HG03135 (cell line): Measurements from ENCODE around the gene MYO18B.
"Not testable (repeated sequence)": the region's sequence is repeated elsewhere in the genome, so short reads cannot be mapped to it uniquely, and the experiment has no call there.

Experiments
- ATAC-seq: cut with Tn5 transposase; IDR thresholded peaks from one replicate; pipeline ENCODE4 v1.9.1; 2021; ENCODE audit warnings: mild to moderate bottlenecking, moderate library complexity; ENCODE audit not compliant: unreplicated experiment

MYO18B gene

DNA sequence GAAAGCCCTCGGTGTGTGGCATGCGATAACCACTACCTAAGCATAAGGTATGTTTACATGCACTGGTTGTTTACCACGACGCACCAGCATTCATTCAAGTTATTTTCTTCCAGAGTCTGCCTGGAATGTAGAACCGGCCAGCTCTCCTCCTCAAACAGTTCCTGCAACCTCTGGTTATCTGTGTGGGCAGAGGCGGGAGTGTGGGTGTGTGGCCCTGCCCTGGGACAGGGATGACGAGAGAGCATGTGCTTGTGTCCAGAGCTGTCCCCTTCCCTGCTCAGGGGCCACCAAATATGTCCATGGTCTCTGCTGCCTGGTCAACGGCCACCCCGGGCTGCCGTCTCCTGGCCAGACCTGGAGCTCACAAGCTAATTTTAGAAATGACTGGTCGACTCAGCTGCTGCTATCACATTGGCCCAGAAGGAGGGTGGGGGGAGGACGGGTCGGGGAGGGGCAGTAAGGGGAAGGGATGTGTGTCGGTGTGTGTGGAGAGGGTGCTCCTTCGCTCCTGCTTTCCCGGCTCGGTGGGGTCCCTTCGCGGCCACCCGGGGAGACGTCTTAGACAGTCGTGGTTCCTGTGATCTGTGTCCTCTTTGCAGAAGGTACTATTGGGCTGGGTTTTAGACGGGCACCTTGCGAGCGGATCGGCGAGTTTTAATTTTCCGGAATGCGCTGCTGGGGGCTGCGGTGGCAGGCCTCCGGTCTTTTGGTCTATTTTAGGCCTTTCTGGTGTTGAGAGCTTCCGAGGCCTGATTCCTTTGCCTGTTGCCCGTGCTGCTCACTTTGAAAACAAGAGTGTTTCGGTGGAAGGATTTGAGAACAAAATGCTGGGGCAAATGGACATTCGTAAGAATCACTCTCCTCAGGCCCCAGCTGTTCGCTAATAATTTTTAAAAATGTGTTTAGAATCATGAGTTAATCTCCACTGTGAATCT, at the start of gene MYO18B:
MYO18B (plus strand) TSS at position 497 of the 935 bp plus-strand sequence. CDS start 18,905 bp downstream, outside the sequence.
- ATAC-seq: no peak

GRCh38 chr22:25692397-25693267, 49.4 kb upstream of the MYO18B start:
- ATAC-seq: no peak

- no peak for ATAC-seq
Measured at GRCh38 chr22:25693268-25693565, 48.8 kb upstream of the MYO18B start.

DNA sequence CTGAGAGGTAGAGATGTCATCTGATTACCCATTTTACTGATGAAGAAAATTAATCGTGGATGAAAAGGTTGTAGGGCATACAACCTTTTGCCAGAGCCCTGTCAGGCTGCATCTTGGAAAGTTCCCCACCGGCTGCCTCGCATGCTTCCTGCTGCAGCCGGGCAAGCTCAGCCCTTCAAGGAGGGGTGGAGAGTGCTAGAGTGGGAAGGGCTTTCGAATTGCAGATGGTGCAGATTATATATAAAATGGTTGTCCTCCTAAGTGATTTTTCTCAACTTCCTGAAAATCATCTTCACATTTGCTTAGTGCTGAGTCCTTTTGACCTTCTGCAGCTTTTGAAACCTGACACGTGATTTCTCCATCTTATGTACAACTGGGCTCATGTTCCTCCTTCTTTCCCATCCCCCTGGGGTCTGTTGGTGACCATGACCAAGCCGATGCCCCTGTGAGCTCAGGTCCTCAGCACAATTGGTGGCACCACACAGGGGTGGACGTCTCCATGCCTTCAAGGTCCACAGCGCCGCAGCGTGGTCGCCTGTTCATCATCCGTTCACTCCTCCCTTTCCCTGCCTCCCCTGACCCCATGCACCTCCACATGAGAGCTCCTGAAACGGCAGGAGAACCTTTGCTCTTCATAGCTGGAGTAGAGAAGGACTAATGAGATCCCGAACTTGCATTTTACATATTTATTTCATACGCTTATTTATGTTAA, 47.6 kb upstream of the MYO18B start:
- ATAC-seq: no peak

- ATAC-seq: no peak
Measured at GRCh38 chr22:25695146-25695545, 46.8 kb upstream of the MYO18B start.

- ATAC-seq: no peak
Measured at GRCh38 chr22:25696763-25697162, 45.2 kb upstream of the MYO18B start.

- no peak for ATAC-seq
Measured at GRCh38 chr22:25697181-25697664, 44.8 kb upstream of the MYO18B start.

DNA sequence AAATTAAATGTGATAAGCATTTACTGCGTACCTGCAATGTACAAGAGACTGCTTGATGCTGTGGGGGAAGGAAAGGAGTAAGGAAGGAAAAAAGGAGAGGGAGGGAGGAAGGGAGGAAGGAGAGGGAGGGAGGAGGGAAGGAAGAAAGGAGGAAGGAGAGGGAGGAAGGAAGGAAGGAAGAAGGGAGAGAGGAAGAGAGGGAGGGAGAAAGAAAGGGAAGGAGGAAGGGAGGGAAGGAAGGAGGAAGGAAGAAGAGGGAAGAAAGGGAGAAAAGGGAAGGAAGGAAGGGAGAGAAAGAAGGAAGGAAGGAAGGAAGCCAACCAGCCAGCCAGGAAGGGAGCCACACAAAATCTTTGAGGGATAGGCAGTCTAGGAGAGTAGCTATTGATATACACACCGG, 44.0 kb upstream of the MYO18B start:
- no peak for ATAC-seq

DNA sequence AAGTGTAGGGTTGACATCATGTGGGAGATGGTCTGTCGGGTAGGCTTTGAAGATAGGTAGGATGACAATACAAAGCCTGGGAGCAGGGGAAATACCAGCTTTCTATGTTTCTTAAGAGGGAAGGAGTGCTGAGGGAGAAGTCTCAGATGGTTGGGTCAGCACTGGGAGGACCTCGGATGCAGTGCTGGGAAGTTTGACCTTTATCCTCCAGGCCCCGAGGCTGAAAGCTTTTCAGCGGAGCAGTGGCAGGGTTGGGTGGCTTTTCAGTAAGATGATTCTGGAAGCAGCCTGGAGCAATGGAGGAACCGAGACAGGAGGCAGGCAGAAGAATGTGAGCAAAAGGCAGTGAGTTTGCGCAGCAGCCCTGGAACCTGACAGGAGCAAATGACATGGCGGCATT, 43.5 kb upstream of the MYO18B start:
- ATAC-seq: no peak

DNA sequence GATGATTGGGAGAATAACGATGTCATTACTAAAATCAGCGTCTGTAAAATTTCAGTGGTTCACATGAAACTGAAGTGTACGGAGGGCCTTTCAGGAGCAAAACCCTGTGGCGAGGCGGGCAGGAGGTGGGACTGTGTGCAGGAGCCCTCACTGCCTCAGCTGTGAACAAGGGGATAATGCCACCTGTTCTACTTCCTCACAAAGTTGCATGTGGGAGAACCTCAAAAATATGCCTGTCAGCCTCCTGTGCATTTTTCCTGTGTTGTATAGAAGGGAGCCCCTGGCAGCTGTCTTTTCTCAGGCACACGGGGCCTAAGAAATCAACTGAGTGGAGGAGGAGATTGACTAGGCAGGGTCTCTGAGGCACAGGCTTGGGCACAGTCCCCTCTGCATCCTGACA, 43.0 kb upstream of the MYO18B start:
- no peak for ATAC-seq

DNA sequence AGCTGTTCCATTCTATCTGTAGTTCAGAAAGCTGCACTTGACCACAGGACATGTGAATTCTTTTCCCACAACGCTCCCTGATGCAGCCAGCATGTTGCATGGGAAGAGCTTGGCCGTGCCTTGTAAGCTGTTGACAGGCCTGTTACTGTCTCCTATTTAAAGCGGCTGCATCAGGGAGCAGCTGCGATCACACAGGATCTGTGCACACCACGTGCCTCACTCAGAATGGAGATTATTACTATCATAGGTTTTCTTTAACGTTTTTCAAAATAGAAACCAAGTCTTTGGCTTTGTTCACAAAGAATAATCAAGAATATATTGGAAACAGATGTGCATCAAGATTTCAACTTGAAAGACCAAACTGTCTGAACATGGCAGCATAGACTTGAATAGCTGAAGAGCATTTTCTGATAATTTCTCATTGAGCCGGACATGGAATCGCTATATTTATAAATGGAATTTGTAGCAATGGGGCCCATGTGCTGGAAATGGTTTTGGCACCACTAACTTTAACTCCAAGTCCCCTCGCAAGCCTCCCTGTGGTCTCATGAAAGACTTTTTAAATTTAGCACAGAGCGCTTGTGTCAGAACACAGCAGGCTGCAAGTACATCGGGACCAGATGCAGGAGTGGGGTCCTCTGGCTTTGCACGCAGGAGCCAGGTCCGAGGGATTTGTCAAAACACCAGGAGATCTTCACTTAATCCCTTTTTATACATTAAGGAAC, 40.8 kb upstream of the MYO18B start:
- no peak for ATAC-seq

- no peak for ATAC-seq
Measured at GRCh38 chr22:25702040-25702439, 39.9 kb upstream of the MYO18B start.

DNA sequence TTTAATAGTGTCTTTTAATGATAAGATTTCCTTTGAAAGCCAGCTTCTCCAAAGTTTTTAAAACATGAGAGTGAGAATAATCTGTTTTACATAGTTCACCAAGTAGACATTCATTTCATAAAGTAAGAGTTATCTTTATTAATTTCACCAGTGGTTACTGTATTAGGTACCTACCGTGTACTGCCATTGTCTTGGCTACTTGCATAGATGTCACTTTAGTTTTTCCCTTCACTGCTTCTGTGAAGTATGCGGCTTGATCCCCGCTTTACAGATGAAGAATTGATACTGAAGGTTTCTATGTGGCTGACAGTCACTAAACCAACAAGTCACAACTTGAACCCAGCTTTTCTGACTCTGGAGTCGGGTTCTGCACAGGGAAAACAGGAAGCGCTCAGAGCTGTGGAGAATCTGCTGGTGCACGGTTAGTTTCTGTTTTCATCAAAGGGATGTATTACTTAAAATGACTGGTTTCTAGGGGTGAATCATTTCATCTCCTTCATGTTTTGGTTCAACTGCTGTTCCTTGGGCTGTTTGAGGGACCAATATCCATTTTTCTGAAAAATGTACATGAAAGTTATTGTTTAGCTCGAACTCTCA, 39.3 kb upstream of the MYO18B start:
- no peak for ATAC-seq

DNA sequence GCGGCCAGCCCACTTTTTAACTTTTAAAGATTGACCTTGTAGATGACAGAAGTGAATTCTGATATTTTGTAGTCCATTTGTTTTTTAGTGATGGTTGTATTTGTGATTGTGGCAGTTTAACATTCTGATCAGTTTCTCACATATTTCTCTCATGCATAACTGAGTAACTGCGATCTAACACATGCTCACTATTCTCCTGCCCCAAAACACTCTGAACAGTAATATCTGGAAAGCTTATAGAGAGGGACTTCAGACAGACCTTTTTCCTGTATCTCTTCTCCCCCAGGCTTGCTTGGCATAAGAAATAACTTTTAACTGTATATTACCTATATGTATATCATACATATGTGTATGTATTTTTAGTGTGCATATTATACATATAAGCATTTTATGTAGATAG, 37.3 kb upstream of the MYO18B start:
- ATAC-seq: no peak

DNA sequence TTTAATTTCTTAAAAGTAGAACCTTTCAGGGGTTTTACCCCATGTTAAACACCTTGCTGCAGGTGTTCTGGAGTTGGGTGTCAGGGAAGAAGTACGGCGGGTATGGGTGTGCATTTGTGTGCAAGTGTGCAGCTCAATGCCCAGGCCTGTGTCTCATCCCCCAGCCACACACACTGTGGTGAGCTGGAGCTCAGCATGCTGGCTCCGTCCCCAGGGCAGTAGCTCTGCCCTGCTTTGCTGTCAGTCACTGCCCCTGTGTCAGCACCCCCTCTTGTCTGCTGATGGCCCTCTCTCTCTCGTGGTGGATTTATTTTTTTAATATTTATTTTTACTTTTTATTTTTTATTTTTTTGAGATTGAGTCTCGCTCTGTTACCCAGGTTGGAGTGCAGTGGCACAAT, 35.8 kb upstream of the MYO18B start:
- ATAC-seq: no peak

GRCh38 chr22:25708430-25708829, 33.6 kb upstream of the MYO18B start:
- not testable (repeated sequence) for ATAC-seq

DNA sequence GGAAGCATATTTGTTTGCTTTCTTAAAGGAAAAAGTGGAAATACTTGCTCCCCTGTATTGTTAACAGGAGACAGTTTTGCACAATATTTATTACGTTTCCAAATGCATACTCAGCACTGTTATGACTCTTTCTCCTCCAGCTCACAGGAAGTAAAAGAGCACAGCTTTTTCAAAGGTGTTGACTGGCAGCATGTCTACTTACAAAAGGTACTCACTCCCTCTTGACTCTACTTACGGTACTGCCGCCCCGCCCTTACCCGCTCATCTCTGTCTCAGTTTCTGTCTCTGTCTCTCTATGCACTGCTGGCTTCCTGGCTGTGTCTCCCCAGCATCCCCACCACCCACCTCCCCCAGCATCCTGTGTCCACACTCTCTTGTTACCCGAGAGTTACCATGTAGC, 32.2 kb upstream of the MYO18B start:
- no peak for ATAC-seq

GRCh38 chr22:25710501-25710900, 31.5 kb upstream of the MYO18B start:
- ATAC-seq: no peak

- no peak for ATAC-seq
Measured at GRCh38 chr22:25711491-25711890, 30.5 kb upstream of the MYO18B start.
